ENCODE data around the gene CTNNA1.

CTNNA1 gene

GRCh38 chr5:138964647-138965201 is 211.5 kb downstream of the CTNNA1 start:
- H3K4me3 ChIP-seq (ENCODE audit: low read depth in 1 of 2, low read length in 1 of 2), result no peak overlapping the region
- H3K4me1 ChIP-seq (ENCODE audit: control insufficient read depth in 1 of 2, insufficient read depth in 1 of 2, low read depth in 1 of 2, low read length in 1 of 2), result no peaks in the 10 kb centered on the region
- no peaks in the 10 kb centered on the region for H3K27me3 ChIP-seq
- no peaks in the 10 kb centered on the region for H3K36me3 ChIP-seq
- no peaks in the 10 kb centered on the region for H3K9me3 ChIP-seq
- H3K27ac ChIP-seq, result no peak overlapping the region
- no peak for TF ChIP-seq CTCF (IDR thresholded peaks at IDR 0.05)

GRCh38 chr5:138965626-138966025 is 212.4 kb downstream of the CTNNA1 start:
- H3K27me3 ChIP-seq, result no peaks in the 10 kb centered on the region
- no peak overlapping the region for H3K27ac ChIP-seq
- H3K4me1 ChIP-seq (ENCODE audit: control insufficient read depth in 1 of 2, insufficient read depth in 1 of 2, low read depth in 1 of 2, low read length in 1 of 2), result no peaks in the 10 kb centered on the region
- H3K36me3 ChIP-seq, result no peaks in the 10 kb centered on the region
- H3K9me3 ChIP-seq, result no peaks in the 10 kb centered on the region
- no peak for TF ChIP-seq CTCF (IDR thresholded peaks at IDR 0.05)
- no peak overlapping the region for H3K4me3 ChIP-seq (ENCODE audit: low read depth in 1 of 2, low read length in 1 of 2)

- H3K27ac ChIP-seq, result no peak overlapping the region
- no peaks in the 10 kb centered on the region for H3K4me1 ChIP-seq (ENCODE audit: control insufficient read depth in 1 of 2, insufficient read depth in 1 of 2, low read depth in 1 of 2, low read length in 1 of 2)
- H3K9me3 ChIP-seq, result no peaks in the 10 kb centered on the region
- no peak overlapping the region for H3K4me3 ChIP-seq (ENCODE audit: low read depth in 1 of 2, low read length in 1 of 2)
- no peak for TF ChIP-seq CTCF (IDR thresholded peaks at IDR 0.05)
- no peaks in the 10 kb centered on the region for H3K36me3 ChIP-seq
- no peaks in the 10 kb centered on the region for H3K27me3 ChIP-seq
These were observed 213.2 kb downstream of the CTNNA1 start for GRCh38 chr5:138966236-138966985.

- no peak for TF ChIP-seq CTCF (IDR thresholded peaks at IDR 0.05)
- Histone ChIP-seq H3K27ac (no peak overlapping the region), H3K9me3 (no peaks in the 10 kb centered on the region), H3K4me1 (ENCODE audit: control insufficient read depth in 1 of 2, insufficient read depth in 1 of 2, low read depth in 1 of 2, low read length in 1 of 2) (no peaks in the 10 kb centered on the region), H3K36me3 (no peaks in the 10 kb centered on the region), H3K4me3 (ENCODE audit: low read depth in 1 of 2, low read length in 1 of 2) (no peak overlapping the region), H3K27me3 (no peaks in the 10 kb centered on the region)
These were observed 214.7 kb downstream of the CTNNA1 start for GRCh38 chr5:138967791-138968448.

- no peaks in the 10 kb centered on the region for H3K4me1 ChIP-seq (ENCODE audit: control insufficient read depth in 1 of 2, insufficient read depth in 1 of 2, low read depth in 1 of 2, low read length in 1 of 2)
- no peak overlapping the region for H3K4me3 ChIP-seq (ENCODE audit: low read depth in 1 of 2, low read length in 1 of 2)
- no peak for TF ChIP-seq CTCF (IDR thresholded peaks at IDR 0.05)
- no peaks in the 10 kb centered on the region for H3K27me3 ChIP-seq
- no peak overlapping the region for H3K27ac ChIP-seq
- no peaks in the 10 kb centered on the region for H3K36me3 ChIP-seq
- no peaks in the 10 kb centered on the region for H3K9me3 ChIP-seq
These were observed 215.4 kb downstream of the CTNNA1 start for GRCh38 chr5:138968601-138969000.
